Measurements from ENCODE around the gene NRL.
"Not testable (repeated sequence)": the region's sequence is repeated elsewhere in the genome, so short reads cannot be mapped to it uniquely, and the experiment has no call there.

The NRL gene

DNA sequence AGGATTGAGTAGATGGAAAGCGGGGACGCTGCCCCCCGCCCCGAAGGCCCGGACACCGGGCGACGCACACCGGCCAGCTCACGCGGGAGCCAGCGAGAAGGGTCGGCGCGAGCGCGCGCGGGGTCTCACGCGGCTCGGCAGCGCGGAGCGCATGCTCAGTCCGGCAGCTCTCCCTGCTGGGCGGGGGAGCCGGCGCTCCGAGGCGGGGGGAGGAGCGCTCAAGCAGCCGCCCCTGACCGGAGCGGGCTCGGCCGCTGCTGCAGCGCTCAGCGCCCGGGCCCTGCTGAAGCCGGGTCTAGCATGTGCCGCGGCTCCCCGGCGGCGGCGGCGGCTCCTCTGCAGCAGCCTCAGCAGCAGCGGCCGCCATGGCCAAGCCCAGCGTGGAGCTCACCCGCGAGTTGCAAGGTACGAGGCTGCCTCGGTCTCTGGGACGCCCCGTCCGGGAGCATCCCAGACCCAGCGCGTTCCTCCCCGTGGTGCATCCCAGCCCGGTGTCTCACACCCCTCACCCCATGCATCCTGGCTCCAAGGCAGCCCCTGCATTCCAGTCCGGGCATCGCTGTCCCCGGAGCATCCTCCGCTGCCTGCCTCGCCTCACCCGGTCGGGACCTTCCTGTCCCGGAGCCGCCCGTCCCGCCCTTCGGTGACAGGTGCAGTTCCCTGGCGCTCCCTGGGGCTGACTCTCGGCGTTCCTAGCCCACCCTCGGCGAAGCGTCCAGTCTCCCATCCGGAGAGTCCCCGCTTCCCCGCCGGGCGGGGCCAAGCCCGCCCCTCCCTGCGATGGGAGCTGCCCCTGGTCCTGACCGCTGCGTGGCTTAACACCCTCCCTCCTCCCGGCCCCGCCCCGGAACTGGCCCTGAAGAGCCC lies 62.7 kb downstream of the NRL start, which contains the start of gene CARMIL3:
CARMIL3 (plus strand) TSS at position 221 of the 867 bp plus-strand sequence; CDS start at position 366, 145 bp downstream.
- peak; percentile 65 for DNase-seq

DNA sequence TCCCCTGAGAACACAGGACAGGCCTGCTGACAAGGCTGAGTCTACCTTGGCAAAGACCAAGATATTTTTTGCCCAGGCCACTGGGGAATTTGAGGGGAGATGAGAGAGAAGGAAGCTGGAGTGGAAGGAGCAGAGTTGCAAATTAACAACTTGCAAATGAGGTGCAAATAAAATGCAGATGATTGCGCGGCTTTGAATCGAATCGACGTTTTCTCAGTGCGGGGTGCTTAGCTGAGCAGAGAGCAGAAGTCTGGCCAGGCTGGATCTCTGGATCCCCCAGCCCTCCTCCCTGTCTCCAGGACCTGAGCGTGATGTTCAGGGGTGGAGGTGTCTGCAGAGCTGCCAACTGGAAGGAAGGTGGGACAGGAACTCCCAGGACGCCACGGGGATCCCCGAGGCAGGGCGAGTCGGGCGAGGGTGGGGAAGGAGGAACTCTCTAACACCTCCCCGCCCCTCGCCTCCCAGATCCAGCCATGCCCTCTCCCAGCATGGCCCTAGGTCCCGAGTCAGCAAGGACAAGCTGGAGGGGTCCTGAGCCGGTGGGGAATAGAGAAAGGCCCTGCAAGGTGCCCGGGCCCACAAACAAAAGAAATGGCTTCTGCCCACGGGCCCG lies 63.5 kb downstream of the NRL start:
- DNase-seq: no peak

DNA sequence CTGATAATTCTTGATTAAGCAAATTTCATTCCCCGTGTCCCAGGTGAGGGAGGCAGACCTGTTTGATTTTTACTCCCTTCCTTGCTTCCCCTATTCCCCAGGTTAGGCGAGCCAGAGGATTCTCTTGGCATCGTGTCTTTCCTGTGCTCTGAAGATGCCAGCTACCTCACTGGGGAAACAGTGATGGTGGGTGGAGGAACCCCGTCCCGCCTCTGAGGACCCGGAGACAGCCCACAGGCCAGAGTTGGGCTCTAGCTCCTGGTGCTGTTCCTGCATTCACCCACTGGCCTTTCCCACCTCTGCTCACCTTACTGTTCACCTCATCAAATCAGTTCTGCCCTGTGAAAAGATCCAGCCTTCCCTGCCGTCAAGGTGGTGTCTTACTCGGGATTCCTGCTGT lies 64.0 kb downstream of the NRL start:
- DNase-seq: not testable (repeated sequence)

DNA sequence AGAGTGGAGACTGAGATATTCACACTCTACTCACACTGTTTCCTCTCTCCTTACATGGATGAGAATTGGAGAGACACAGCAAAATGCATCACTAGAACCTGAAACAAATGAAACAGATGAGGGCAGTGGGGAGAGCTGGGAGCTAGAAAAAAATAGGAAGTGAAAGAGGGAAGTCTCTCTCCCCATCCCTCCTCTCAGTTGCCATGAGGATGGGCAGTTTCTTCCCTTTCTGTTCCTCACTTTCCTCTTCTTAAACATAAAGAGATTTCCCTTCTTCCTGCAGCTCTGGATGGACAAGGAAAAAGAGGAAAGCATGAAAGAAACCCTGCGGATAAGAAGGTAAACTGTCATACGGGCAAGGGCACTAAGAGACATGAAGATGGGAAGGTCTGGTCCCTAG lies 65.7 kb downstream of the NRL start:
- not testable (repeated sequence) for DNase-seq

DNA sequence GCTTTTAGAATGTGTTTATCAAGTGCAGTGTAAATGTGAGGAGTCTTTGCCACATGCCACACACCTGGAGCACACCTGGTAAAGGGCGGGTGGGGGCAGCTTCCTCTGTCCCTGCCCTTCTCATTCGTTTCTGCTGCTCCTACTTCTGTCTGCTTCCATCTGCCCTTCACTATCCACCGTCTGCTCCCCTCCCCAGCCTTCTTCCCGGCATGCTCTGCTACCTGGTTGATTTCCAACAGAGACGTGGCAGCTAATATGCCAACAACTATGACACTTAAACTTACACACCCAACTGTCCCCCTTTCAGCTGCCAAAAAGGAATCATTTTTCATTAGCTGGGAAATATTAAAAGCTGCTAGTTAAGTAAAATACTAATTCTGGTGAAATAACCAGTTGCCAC lies 72.0 kb downstream of the NRL start:
- no peak for DNase-seq

DNA sequence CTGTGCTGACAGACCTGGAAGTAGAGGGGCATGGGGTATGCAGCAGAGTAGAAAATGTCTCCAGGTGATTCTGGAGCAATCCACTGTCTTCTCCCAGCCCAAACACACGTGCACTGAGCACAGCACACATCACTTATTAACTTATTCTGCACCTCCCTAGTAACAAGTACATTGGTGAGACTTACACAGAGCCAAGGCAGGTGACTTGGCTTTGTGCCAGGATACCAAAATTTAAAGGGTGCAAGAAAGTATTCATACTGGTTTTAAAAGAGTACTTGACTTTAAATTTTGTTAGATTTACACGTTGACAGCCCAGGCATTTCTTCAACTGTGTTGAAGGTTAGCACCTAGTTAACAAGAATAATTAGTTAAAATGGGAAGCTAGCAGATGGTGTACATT lies 74.1 kb downstream of the NRL start:
- DNase-seq: no peak

DNA sequence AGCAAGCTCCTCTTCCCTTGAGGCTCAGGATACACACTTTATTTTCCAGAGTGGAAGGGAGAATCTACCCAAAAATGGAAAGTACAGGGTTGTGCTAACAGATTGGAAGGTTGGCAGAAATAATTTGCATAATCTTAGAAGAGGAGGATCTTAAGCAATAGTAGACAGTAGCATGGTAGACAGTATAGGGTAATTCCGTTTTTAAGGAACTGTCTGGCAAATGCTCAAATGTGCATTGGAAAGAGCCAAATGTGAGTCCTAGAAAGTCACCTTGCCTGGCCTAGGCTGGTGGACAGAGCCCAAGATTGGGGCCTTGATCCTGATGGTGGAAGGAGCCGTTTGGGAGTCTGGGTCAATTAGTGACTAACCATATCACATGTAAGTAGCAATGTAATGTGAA lies 76.1 kb downstream of the NRL start:
- DNase-seq: no peak

DNA sequence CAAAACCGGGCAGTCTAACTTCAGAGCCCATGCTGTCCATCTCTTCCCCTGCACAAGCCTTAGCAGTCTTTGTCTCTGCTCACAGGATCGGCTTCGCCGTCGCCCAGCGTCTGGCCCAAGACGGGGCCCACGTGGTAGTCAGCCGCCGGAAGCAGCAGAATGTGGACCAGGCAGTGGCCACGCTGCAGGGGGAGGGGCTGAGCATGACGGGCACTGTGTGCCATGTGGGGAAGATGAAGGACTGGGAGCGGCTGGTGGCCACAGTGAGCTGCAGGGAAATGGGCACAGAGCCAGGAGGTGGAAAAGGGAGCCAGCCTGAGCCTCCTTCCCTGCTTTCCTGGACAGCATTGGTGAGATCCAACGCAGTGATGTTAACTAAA lies 77.1 kb downstream of the NRL start:
- DNase-seq: no peak

DNA sequence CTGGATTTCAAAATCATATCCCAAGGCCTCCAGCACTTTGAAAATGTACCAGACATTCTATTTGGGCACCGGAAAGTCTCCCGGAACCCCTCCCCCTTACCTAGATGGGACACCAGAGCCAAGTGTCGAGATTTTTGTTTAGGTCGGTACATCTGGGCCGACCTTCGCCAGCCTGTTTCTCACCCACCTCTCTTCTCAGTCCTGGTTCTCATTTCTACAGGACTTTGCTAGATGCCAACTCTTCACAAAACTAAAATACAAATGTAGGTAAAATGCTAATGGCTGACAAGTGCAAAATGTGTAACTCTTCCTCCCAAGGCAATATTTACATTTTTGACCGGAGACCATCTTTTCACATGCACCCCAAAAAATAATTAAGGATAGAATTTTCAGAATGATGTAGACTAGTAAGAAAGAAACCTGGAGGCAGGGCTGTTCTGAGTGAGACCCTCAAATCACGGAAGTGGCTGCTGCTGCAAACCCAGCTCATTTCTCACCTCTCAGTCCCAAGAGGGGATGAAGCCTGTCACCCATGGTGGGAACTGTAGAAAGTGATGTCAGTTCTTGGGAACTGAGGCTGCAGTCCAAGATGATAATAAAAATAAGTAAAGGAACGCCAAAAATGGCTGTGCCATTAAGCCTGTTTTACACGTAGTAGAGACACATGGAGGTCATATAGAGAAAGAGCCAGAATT lies 77.6 kb downstream of the NRL start:
- not testable (repeated sequence) for DNase-seq

DNA sequence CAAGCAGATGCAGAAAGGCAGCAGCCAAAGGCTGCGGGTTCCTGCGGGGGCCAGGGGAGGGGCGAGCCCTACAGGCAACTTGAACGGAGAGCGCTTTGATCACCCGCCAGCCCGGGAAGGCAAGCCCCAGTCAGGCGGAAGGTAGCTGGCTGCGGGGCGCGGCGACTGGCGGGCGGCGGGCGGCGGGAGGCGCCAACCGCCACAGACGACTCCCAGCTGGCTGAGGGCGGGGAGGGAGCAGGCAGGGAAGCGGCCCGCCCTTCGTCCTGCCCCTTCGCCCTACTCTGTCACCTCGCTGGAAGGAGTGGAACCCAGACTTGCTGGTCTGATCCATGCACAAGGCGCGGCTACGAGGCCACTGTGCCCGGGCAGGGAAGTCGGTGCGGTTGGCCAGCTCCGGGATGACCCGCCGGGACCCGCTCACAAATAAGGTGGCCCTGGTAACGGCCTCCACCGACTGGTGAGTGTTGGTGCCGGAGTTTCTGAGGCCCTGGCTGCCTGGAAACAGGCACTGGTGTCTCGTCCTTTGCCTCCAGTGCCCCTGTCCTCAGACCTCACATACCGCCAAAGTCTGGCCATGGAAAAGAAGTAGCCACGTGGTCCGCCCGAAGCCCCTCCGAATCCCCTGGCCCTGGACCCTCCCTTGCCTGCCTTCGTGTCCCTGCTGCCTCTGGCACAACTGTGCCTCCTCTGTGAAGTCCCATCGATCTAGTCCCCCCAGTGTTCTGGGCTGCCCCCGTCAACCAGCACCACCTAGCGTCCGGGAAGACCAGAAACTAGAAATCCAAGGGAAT lies 78.4 kb downstream of the NRL start:
- DNase-seq: peak; percentile 70

DNA sequence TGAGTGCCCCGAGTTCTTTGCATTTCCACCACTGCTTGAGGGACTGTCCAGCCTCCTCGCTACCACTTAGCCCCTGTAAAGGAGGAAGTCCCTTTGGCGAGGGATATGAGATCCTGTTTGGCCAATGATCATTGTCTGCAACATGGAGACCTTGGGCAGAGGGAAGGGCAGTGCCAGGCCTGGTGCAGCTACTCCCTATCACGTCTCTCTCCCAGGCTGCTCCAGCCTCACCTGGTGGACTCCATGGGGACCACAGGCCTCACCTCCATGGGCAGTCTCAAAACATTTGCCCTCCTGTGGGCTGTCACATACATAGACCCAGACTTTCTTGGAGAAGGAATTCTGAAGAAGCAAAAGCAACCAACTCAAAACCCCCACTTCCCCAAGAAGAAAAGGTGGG lies 79.0 kb downstream of the NRL start:
- DNase-seq: not testable (repeated sequence)

DNA sequence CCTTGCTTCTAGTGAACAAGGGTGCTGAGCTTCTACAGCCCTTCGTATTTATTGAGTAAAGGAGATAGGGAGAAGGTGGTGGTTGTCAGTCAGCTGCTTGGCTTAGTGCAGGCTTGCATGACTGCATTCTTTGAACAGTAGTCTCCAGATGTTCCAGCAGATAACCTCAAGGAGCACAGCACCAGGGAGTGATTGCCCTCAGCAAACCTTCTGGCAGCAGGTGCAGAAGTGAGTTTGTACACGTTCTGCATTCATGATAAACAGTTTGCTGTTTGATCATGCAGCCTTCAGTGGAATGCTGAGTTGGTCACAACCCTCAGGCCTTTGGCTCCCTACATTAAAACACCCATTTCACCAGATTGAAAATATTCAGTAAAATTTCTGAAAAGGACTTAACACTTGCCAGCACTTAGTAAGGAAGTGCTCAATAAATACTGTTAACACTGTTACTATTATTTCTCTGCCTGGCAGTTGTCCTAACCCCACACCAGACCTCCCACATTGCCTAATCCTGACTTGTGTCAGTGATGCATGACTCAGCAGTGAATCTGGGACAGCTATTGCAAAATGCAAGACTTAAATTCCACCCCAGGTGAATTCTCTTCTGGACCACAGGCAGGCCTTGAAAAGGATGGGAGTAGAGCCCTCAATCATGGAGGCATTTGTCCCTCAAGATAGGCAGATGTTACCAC lies 81.9 kb downstream of the NRL start:
- no peak for DNase-seq

DNA sequence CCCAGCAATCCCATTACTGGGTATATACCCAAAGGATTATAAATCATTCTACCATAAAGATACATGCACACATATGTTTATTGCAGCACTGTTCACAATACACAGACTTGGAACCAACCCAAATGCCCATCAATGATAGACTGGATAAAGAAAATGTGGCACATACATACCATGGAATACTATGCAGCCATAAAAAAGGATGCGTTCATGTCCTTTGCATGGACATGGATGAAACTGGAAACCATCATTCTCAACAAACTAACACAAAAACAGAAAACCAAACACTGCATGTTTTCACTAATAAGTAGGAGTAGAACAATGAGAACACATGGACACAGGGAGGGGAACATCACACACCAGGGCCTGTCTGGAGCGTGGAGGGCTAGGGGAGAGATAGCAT lies 83.4 kb downstream of the NRL start:
- not testable (repeated sequence) for DNase-seq

DNA sequence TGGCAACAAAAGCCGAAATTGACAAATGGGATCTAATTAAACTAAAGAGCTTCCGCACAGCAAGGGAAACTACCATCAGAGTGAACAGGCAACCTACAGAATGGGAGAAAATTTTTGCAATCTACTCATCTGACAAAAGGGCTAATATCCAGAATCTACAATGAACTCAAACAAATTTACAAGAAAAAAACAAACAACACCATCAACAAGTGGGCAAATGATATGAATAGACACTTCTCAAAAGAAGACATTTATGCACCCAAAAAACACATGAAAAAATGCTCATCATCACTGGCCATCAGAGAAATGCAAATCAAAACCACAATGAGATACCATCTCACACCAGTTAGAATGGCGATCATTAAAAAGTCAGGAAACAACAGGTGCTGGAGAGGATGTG lies 85.1 kb downstream of the NRL start:
- not testable (repeated sequence) for DNase-seq
